H1 (cell line): ENCODE data around the gene SPTLC3. TPM values are rescaled to one million over a fixed set of nuclear protein-coding genes. Genes with fewer than 3 reads are reported as not detected.

ENCODE experiments used
- CBX5 ChIP-seq: fragments of 300-800, 300-1000 bp; sonication (generic); IDR thresholded peaks from 2 replicates; pipeline ENCODE4 v1.7.1; 2016; ENCODE audit warnings: antibody characterized with exemption, low read length, low read depth
- CTBP2 ChIP-seq: IDR thresholded peaks from 2 replicates; pipeline ENCODE4 v1.7.0; 2011; ENCODE audit warnings: borderline replicate concordance, mild to moderate bottlenecking, moderate library complexity, mixed read lengths, low read length; ENCODE audit not compliant: insufficient read depth, insufficient read length
- KDM5A ChIP-seq: fragments of 200-600 bp; IDR thresholded peaks from 2 replicates; pipeline ENCODE4 v1.7.1; 2012; ENCODE audit warnings: mild to moderate bottlenecking, low read length, inconsistent platforms, mixed read lengths
- RAD21 ChIP-seq, 2 experiments: IDR thresholded peaks in 1 of 2; conservative IDR thresholded peaks in 1 of 2; 2 replicates each; pipeline ENCODE4 v1.6.1; 2011; ENCODE audit warnings: low read depth in 2 of 2, low read length in 2 of 2, improper control_type of control experiment in 1 of 2, inconsistent platforms in 1 of 2, mild to moderate bottlenecking in 1 of 2, moderate library complexity in 1 of 2
- SP4 ChIP-seq: IDR thresholded peaks from 2 replicates; pipeline ENCODE4 v1.6.1; 2012; ENCODE audit warnings: low read length, inconsistent platforms
- polyA plus RNA-seq, 7 experiments: library from polyadenylated mRNA; depleted of rRNA in 3 of 7; stranded (reverse) in 5 of 7; unstranded in 2 of 7; fragments of >200 nt in 5 of 7; fragments of 200-250 nt in 2 of 7; gene quantifications; 1 replicate in 5 of 7; 2 replicates in 1 of 7; 4 replicates in 1 of 7; pipeline versions ENCODE4 v1.2.1 to v1.2.3, GENCODE V29; 2011 to 2013; ENCODE audit warnings: missing spikeins in 2 of 7, mixed read lengths in 2 of 7
- total RNA-seq: library from RNA; stranded (reverse); fragmentation: NEBNext Ultra II Directional; extraction: Animal tissue kit (Norgen Biotek cat#: 25700); gene quantifications from 2 replicates; pipeline ENCODE4 v1.2.1, GENCODE V29; 2021
- TF ChIP-seq, protein P1 (sequence below): IDR thresholded peaks from 2 replicates; pipeline ENCODE4 v1.6.1; 2011; ENCODE audit warnings: low read length, improper control_type of control experiment

The SPTLC3 gene
- total and polyA plus RNA-seq, 2 of the 8 experiments (the other 6 are each of a cell fraction or from before 2014, with no cell fraction given): 0.23 to 0.82 TPM

GRCh38 chr20:13166011-13166410, 157.2 kb downstream of the SPTLC3 start (continued):
- TF ChIP-seq, protein P1, sequence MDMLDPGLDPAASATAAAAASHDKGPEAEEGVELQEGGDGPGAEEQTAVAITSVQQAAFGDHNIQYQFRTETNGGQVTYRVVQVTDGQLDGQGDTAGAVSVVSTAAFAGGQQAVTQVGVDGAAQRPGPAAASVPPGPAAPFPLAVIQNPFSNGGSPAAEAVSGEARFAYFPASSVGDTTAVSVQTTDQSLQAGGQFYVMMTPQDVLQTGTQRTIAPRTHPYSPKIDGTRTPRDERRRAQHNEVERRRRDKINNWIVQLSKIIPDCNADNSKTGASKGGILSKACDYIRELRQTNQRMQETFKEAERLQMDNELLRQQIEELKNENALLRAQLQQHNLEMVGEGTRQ: no peak
- TF ChIP-seq CBX5 (no peak), SP4 (no peak), RAD21 (IDR thresholded peaks at IDR 0.05 in 1 of 2, conservative IDR thresholded peaks at IDR 0.05 in 1 of 2; ENCODE audit: low read depth in 2 of 2, low read length in 2 of 2) (no peak), CTBP2 (no peak), KDM5A (no peak)
- TF ChIP-seq, all 59 proteins: peak for 0
